OCI-LY7 (cell line): Measurements from ENCODE around the gene RSPH4A.

Source experiments
- EZH2phosphoT487 ChIP-seq: fragments of 200-600 bp; sonication (generic); IDR thresholded peaks from 2 replicates; pipeline ENCODE4 v1.6.1; 2018; ENCODE audit warnings: low read depth, borderline replicate concordance, mild to moderate bottlenecking, mixed run types, antibody characterized with exemption, low read length, moderate library complexity, mixed read lengths
- TF ChIP-seq, protein P1 (sequence below): fragments of 200-600 bp; sonication (generic); conservative IDR thresholded peaks from 2 replicates; pipeline ENCODE4 v1.5.1; 2014; ENCODE audit warnings: mild to moderate bottlenecking, antibody characterized with exemption, low read length, moderate library complexity, mixed read lengths

DNA sequence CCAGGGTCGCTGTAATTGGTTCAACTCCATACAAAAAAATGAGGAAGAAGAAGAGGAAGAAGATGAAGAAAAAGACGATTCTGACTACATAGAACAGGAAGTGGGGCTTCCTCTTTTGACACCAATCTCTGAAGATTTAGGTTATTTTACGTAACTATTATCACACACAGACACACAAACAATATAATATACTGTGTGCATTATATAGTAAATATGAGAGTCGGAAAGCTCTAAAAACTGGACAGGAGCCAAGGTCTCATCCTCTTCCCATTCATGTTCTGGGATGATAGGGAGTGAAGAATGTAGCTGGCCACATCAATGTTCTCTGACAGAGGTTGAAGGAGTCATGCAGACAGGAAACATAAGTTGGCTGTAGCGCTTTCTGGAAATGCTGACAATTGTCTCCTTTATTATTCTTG lies 13.3 kb downstream of the RSPH4A start:
- TF ChIP-seq, protein P1, sequence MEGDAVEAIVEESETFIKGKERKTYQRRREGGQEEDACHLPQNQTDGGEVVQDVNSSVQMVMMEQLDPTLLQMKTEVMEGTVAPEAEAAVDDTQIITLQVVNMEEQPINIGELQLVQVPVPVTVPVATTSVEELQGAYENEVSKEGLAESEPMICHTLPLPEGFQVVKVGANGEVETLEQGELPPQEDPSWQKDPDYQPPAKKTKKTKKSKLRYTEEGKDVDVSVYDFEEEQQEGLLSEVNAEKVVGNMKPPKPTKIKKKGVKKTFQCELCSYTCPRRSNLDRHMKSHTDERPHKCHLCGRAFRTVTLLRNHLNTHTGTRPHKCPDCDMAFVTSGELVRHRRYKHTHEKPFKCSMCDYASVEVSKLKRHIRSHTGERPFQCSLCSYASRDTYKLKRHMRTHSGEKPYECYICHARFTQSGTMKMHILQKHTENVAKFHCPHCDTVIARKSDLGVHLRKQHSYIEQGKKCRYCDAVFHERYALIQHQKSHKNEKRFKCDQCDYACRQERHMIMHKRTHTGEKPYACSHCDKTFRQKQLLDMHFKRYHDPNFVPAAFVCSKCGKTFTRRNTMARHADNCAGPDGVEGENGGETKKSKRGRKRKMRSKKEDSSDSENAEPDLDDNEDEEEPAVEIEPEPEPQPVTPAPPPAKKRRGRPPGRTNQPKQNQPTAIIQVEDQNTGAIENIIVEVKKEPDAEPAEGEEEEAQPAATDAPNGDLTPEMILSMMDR = no peak
- no peak for TF ChIP-seq EZH2phosphoT487
